HG02840 (cell line): ENCODE results near the gene LDLR.
"Not testable (repeated sequence)": the region's sequence is repeated elsewhere in the genome, so short reads cannot be mapped to it uniquely, and the experiment has no call there.

Experiments
- ATAC-seq: cut with Tn5 transposase; IDR thresholded peaks from one replicate; pipeline ENCODE4 v1.9.1; 2021; ENCODE audit warnings: mild to moderate bottlenecking, moderate library complexity, moderate number of reproducible peaks; ENCODE audit not compliant: unreplicated experiment, low FRiP score

Gene LDLR

GRCh38 chr19:11166281-11167142, 77.2 kb downstream of the LDLR start:
- no peak for ATAC-seq

- no peak for ATAC-seq
Measured at GRCh38 chr19:11168568-11168967, 79.3 kb downstream of the LDLR start.

- ATAC-seq, result no peak
Measured at GRCh38 chr19:11169896-11170678, 80.8 kb downstream of the LDLR start.

GRCh38 chr19:11171144-11171543, 81.9 kb downstream of the LDLR start:
- ATAC-seq, result no peak

- ATAC-seq, result no peak
Measured at GRCh38 chr19:11172576-11172975, 83.3 kb downstream of the LDLR start.

- no peak for ATAC-seq
Measured at GRCh38 chr19:11173516-11174155, 84.4 kb downstream of the LDLR start.

- no peak for ATAC-seq
Measured at GRCh38 chr19:11174336-11174735, 85.1 kb downstream of the LDLR start.

GRCh38 chr19:11175920-11176319, 86.7 kb downstream of the LDLR start:
- no peak for ATAC-seq

GRCh38 chr19:11176466-11177193, 87.4 kb downstream of the LDLR start:
- no peak for ATAC-seq

GRCh38 chr19:11177592-11177991, 88.3 kb downstream of the LDLR start:
- no peak for ATAC-seq

- ATAC-seq, result not testable (repeated sequence)
Measured at GRCh38 chr19:11179145-11179465, 89.8 kb downstream of the LDLR start.

GRCh38 chr19:11179716-11180297, 90.5 kb downstream of the LDLR start:
- no peak for ATAC-seq

- ATAC-seq, result no peak
Measured at GRCh38 chr19:11180346-11180745, 91.1 kb downstream of the LDLR start.

- ATAC-seq, result not testable (repeated sequence)
Measured at GRCh38 chr19:11180975-11181374, 91.7 kb downstream of the LDLR start.

- ATAC-seq, result no peak
Measured at GRCh38 chr19:11181488-11181887, 92.2 kb downstream of the LDLR start.
